Neural progenitor cell (in vitro differentiated cells): ENCODE results near the gene EFNA5.

Experiments
- CTCF ChIP-seq: fragments of 200-600 bp; sonication (generic); IDR thresholded peaks from 2 replicates; pipeline ENCODE4 v1.5.1; 2017; ENCODE audit warnings: antibody characterized with exemption, mild to moderate bottlenecking
- EZH2phosphoT487 ChIP-seq: fragments of 200-600 bp; sonication (generic); IDR thresholded peaks from 2 replicates; pipeline ENCODE4 v1.6.1; 2017; ENCODE audit warnings: antibody characterized with exemption

GRCh38 chr5:107652839-107653607 lies 17.7 kb downstream of the EFNA5 start:
- TF ChIP-seq CTCF (no peak), EZH2phosphoT487 (no peak)
